GM15510 (cell line): ENCODE measurements around the gene SH3BP1.

Experiments used
- POLR2A ChIP-seq: IDR thresholded peaks from 3 replicates; pipeline ENCODE4 v1.6.1; 2011; ENCODE audit warnings: borderline replicate concordance; ENCODE audit not compliant: insufficient read length; ENCODE audit errors: extremely low read depth

SH3BP1 gene

GRCh38 chr22:37676736-37677492, 37.4 kb downstream of the SH3BP1 start:
- TF ChIP-seq POLR2A: peak; percentile 32

GRCh38 chr22:37677493-37677974, 38.1 kb downstream of the SH3BP1 start:
- no peak for TF ChIP-seq POLR2A

- no peak for TF ChIP-seq POLR2A
Observed at GRCh38 chr22:37678372-37678771, 38.9 kb downstream of the SH3BP1 start.

- no peak for TF ChIP-seq POLR2A
Observed at GRCh38 chr22:37679670-37680069, 40.2 kb downstream of the SH3BP1 start.

GRCh38 chr22:37680191-37680851, 40.9 kb downstream of the SH3BP1 start:
- no peak for TF ChIP-seq POLR2A

- no peak for TF ChIP-seq POLR2A
Observed at GRCh38 chr22:37681001-37681424, 41.5 kb downstream of the SH3BP1 start.

GRCh38 chr22:37681556-37682049, 42.1 kb downstream of the SH3BP1 start:
- no peak for TF ChIP-seq POLR2A

GRCh38 chr22:37684803-37685615, 45.5 kb downstream of the SH3BP1 start:
- TF ChIP-seq POLR2A: no peak

- TF ChIP-seq POLR2A: peak; percentile 68
Observed at GRCh38 chr22:37686002-37686982, 46.8 kb downstream of the SH3BP1 start, which contains the start of gene NOL12. NOL12 (plus strand) TSS chr22:37686343; CDS start chr22:37686393, 50 bp downstream.

- no peak for TF ChIP-seq POLR2A
Observed at GRCh38 chr22:37690407-37690806, 50.9 kb downstream of the SH3BP1 start.

- TF ChIP-seq POLR2A: no peak
Observed at GRCh38 chr22:37690901-37691504, 51.5 kb downstream of the SH3BP1 start.

GRCh38 chr22:37692627-37693285, 53.3 kb downstream of the SH3BP1 start:
- TF ChIP-seq POLR2A: no peak
